OCI-LY1 (cell line): ENCODE measurements around the gene GOLGA3.

Source experiments
- H2AFZ ChIP-seq: fragments of 200-600 bp; sonication (generic), shearing (Covaris generic); 2 replicates; pipeline ENCODE4 v1.6.0; 2014; ENCODE audit warnings: antibody characterized with exemption, mild to moderate bottlenecking, low read length
- H3F3A ChIP-seq: fragments of 200-600 bp; sonication (generic), shearing (Covaris generic); 2 replicates; pipeline ENCODE4 v1.6.0; 2014; ENCODE audit warnings: mild to moderate bottlenecking, antibody characterized with exemption, low read length, moderate library complexity; ENCODE audit not compliant: insufficient read depth
- H3K27ac ChIP-seq: fragments of 200-600 bp; sonication (generic); 2 replicates; pipeline ENCODE4 v1.5.1; 2014; ENCODE audit warnings: low read length, mixed run types, mild to moderate bottlenecking, low read depth; ENCODE audit not compliant: poor library complexity, severe bottlenecking
- H3K27me3 ChIP-seq: fragments of 200-600 bp; sonication (generic); 2 replicates; pipeline ENCODE4 v1.6.0; 2014; ENCODE audit warnings: antibody characterized with exemption, mild to moderate bottlenecking, low read length, moderate library complexity; ENCODE audit not compliant: insufficient read depth
- H3K36me3 ChIP-seq: fragments of 200-600 bp; sonication (generic); 2 replicates; pipeline ENCODE4 v1.6.1; 2014; ENCODE audit warnings: mild to moderate bottlenecking, antibody characterized with exemption, low read length, moderate library complexity, mixed read lengths; ENCODE audit not compliant: insufficient read depth
- H3K4me1 ChIP-seq: fragments of 200-600 bp; sonication (generic); 2 replicates; pipeline ENCODE4 v1.5.1; 2014; ENCODE audit warnings: mild to moderate bottlenecking, low read length, moderate library complexity; ENCODE audit not compliant: insufficient read depth, severe bottlenecking
- H3K4me2 ChIP-seq: fragments of 200-600 bp; sonication (generic), shearing (Covaris generic); 2 replicates; pipeline ENCODE4 v1.6.1; 2014; ENCODE audit warnings: low read length
- H3K4me3 ChIP-seq: fragments of 200-600 bp; sonication (generic); 2 replicates; pipeline ENCODE4 v1.5.1; 2014; ENCODE audit warnings: low read length, low read depth, mild to moderate bottlenecking, mixed read lengths; ENCODE audit not compliant: poor library complexity, severe bottlenecking
- H3K79me2 ChIP-seq: fragments of 200-600 bp; shearing (Covaris generic); 2 replicates; pipeline ENCODE4 v1.6.1; 2016; ENCODE audit warnings: mixed run types, low read length, mixed read lengths; ENCODE audit not compliant: insufficient read depth
- H3K9ac ChIP-seq: fragments of 200-600 bp; sonication (generic), shearing (Covaris generic); 2 replicates; pipeline ENCODE4 v1.6.1; 2014; ENCODE audit warnings: mild to moderate bottlenecking, low read length, mixed read lengths
- H3K9me2 ChIP-seq: fragments of 200-600 bp; sonication (generic), shearing (Covaris generic); 2 replicates; pipeline ENCODE4 v1.6.1; 2014; ENCODE audit warnings: low read depth, mild to moderate bottlenecking, low read length, mixed read lengths
- H3K9me3 ChIP-seq: fragments of 200-600 bp; shearing (Covaris generic); 2 replicates; pipeline ENCODE4 v1.6.1; 2014; ENCODE audit warnings: low read length, mixed read lengths
- H4K20me1 ChIP-seq: fragments of 200-600 bp; sonication (generic), shearing (Covaris generic); 2 replicates; pipeline ENCODE4 v1.6.0; 2016; ENCODE audit warnings: mild to moderate bottlenecking, low read length; ENCODE audit not compliant: insufficient read depth
- EZH2 ChIP-seq: fragments of 200-600 bp; sonication (generic), shearing (Covaris generic); IDR thresholded peaks from 2 replicates; pipeline ENCODE4 v1.8.0; 2017; ENCODE audit warnings: borderline replicate concordance, mixed run types, mild to moderate bottlenecking, antibody characterized with exemption, low read length, moderate library complexity, mixed read lengths
- TF ChIP-seq, protein P1 (sequence below): fragments of 200-600 bp; sonication (generic), shearing (Covaris generic); IDR thresholded peaks from 2 replicates; pipeline ENCODE4 v1.5.1; 2017; ENCODE audit warnings: mild to moderate bottlenecking, antibody characterized with exemption, low read length, moderate library complexity, mixed read lengths

GOLGA3 gene

DNA sequence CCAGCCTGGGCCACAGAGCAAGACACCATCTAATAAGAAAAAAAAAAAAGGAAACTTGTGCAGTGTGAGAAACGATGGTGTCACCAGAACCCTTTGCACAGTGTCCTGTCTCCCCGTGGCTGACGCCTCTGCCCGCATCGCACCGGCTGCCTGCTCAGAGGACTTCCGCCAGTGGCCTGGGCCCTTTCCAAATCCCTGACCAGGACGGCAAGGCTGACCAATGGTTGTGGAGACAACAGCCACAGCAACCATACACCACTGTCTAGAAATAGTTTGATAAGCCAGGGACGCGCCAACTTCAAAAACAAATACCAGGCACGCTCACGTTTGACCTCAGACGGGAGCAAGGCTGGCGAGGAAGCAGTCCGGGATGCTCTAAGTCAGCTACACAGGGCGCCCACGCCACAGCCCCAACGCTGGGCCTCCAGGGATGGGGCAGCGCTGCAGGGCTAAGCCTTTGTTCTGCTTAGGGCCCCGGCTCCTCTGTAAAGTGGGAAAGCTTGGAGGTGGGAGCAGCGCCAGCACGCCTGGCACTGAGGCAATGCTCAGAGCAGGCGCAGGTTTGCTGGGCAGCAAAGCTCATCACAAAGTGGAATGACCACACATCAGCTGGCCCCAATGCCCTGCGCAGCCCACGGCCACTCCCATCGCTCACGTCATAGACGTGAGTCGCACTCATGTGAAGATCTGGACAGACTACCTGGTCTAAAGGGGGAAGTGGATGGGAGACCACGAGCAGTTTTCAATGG lies 105.5 kb downstream of the GOLGA3 start:
- H3K27ac ChIP-seq, result no peak overlapping the region

DNA sequence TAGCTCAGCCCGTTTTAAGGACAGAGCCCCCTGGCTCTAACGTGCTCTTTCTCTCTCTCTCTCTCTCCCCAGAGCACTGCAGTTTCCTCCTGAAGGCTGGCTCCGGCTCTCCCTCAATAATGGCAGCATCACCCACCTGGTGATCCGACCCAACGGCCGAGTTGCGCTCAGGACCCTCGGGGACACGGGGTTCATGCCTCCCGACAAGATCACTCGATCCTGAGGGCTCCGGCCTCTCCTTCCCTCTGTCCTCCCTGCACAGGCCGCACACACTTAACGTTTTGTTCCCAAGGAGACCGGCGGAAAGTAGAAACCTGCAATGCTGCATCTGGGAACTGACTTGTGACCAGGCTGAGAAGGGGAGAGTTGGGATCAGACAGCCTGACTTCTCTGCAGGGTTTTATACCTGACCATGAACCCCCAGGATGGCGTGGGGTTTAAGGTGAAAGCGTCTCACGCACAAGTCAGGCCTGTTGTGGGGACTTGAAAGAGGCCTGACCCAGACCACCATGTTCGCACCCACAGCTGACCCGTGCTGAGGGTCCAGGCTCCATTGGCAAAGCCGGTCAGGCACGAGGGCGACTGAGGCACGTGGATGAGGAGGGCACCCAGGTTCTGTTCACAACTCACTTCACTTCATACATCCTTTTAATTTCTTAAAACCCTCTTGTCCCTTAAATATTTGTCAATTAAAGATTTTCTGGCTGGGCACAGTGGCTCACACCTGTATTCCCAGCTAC lies 107.9 kb downstream of the GOLGA3 start:
- Histone ChIP-seq H2AFZ (no peak overlapping the region), H3F3A (0 out of 2 replicates have a peak, but pooled peaks cover 6% of the 10 kb centered on the region), H3K27me3 (no peaks in the 10 kb centered on the region), H3K9me3 (no peaks in the 10 kb centered on the region), H4K20me1 (no peaks in the 10 kb centered on the region), H3K9ac (no peak overlapping the region), H3K79me2 (no peaks in the 10 kb centered on the region), H3K9me2 (no peaks in the 10 kb centered on the region), H3K27ac (no peak overlapping the region), H3K4me2 (no peak overlapping the region), H3K4me3 (no peak overlapping the region), H3K36me3 (peaks cover 91% of the 10 kb centered on the region), H3K4me1 (no peaks in the 10 kb centered on the region)
- no peak for TF ChIP-seq EZH2
- TF ChIP-seq, protein P1, sequence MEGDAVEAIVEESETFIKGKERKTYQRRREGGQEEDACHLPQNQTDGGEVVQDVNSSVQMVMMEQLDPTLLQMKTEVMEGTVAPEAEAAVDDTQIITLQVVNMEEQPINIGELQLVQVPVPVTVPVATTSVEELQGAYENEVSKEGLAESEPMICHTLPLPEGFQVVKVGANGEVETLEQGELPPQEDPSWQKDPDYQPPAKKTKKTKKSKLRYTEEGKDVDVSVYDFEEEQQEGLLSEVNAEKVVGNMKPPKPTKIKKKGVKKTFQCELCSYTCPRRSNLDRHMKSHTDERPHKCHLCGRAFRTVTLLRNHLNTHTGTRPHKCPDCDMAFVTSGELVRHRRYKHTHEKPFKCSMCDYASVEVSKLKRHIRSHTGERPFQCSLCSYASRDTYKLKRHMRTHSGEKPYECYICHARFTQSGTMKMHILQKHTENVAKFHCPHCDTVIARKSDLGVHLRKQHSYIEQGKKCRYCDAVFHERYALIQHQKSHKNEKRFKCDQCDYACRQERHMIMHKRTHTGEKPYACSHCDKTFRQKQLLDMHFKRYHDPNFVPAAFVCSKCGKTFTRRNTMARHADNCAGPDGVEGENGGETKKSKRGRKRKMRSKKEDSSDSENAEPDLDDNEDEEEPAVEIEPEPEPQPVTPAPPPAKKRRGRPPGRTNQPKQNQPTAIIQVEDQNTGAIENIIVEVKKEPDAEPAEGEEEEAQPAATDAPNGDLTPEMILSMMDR, result no peak

More for the DNA sequence above, 105.5 kb downstream of the GOLGA3 start:
- Histone ChIP-seq H3K9me2 (no peaks in the 10 kb centered on the region), H4K20me1 (no peaks in the 10 kb centered on the region), H3K27me3 (no peaks in the 10 kb centered on the region), H3K79me2 (no peaks in the 10 kb centered on the region), H3K4me3 (no peak overlapping the region), H3K9me3 (no peaks in the 10 kb centered on the region), H2AFZ (no peak overlapping the region), H3K4me1 (no peaks in the 10 kb centered on the region), H3K9ac (no peak overlapping the region), H3K36me3 (peaks cover 93% of the 10 kb centered on the region), H3K4me2 (no peak overlapping the region), H3F3A (0 out of 2 replicates have a peak, but pooled peaks cover 14% of the 10 kb centered on the region)
- TF ChIP-seq, protein P1, result no peak
- no peak for TF ChIP-seq EZH2

DNA sequence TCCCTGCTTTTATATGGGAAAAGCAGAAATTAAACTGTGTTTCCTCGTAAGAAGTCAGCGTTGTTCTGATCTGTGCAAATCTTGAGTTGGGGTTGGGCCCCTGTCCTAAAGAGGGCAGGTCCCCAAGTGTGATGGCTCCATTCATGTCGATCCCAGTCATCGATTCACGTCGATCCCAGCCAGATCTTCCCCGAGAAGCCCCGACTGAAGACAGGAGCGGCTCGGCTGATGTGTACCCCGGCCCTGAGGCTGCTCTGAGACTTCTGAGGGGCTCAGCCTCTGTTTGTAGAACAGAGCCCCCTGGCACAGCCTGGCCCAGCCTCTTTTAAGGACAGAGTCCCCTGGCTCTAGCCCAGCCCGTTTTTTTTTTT lies 108.7 kb downstream of the GOLGA3 start:
- Histone ChIP-seq H3K9me3 (no peaks in the 10 kb centered on the region), H3K27ac (no peak overlapping the region), H2AFZ (no peak overlapping the region), H3K9me2 (no peaks in the 10 kb centered on the region), H3K27me3 (no peaks in the 10 kb centered on the region), H3F3A (0 out of 2 replicates have a peak, but pooled peaks cover 3% of the 10 kb centered on the region), H3K4me1 (no peaks in the 10 kb centered on the region), H3K9ac (no peak overlapping the region), H3K4me2 (no peak overlapping the region), H3K4me3 (no peak overlapping the region), H3K79me2 (no peaks in the 10 kb centered on the region), H3K36me3 (peaks cover 90% of the 10 kb centered on the region), H4K20me1 (no peaks in the 10 kb centered on the region)
- TF ChIP-seq, protein P1, result no peak
- TF ChIP-seq EZH2, result no peak
